SKM-1 treated with dmso at 0.1 percent for 144 hours (cell line): ENCODE measurements around the gene DLG2.

Source experiments
- DNase-seq: peaks from one replicate; lab custom pipeline; 2025; ENCODE audit not compliant: unreplicated experiment; lab: John Stamatoyannopoulos, UW

The DLG2 gene

DNA sequence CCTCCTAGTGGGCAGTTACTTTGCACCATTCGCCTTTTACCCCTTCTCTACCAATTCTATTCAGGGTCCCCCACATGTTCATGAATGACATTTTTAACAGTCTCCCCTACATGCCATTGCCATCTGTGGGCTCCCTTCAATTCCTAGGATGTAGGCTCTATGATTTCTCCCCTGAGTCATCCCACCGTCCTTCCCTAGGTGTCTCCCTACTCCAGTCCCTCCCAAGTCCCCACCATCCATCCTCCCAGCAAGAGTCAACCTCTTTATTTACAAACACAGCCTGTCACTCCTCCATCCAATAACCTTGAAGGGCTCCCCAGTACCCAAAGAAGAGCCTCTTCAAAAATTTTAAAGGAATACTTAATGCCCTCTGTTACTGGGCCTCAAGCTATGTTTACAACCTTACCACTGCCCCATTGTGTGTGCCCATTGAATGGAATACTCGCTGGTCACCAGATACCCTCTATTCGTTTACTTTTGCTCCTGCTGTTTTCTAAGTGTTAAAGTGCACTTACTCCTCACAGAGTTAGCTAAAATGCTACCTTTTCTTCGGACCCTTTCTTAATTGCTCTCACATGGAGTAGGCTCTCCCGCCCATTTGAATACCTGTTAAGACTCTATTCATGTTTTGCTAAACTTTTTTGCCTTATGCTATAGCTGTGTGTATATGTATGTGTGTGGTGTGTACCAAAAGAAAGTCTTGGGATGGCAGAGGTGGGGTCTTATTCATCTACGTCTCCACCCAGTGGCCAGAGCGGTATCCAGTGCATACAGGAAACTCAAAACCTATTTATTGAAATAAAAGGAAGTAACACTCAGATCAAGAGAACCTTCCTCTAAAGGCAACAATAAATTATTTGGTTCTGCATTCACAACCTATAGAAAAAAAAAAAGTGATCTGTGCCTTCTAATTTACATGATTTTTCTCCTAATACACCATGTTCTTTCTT lies 2105.2 kb downstream of the DLG2 start:
- no peak for DNase-seq

DNA sequence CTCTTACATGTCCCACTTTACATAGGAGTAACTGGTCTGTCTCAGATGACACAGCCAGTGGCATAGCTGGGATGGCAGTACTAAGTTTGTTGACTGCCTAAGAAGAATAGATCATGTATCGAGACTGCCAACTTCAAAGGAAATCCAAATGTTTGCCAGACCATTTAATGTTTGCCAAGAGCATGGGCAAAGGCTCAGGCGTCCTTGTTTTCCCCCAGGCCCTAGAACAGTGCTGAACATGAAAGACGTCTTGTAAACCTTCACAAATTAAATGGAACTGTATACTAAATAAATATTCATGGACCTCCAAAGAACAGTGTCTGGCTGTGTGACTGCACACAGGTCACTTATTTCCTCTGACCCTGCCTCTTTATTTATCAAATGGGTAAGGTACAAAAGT lies 2106.3 kb downstream of the DLG2 start:
- DNase-seq, result no peak

DNA sequence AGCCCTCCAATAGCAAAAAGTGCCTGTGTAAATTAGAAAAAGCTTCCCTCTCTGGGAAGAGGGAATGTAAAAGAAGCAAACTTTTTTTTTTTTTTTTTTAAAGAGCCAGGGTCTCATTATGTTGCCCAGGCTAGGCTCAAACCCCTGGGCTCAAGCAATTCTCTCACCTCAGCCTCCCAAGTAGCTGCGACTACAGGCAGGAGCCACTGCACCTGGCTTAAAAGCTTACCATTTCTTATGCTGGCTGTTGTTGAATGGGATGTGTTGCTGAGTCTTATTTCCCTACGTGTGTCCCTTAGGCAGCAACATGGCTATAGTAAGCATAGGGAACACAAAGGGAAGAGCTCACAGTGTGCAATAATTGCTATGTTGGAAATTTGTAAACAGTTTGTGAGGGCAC lies 2115.5 kb downstream of the DLG2 start:
- no peak for DNase-seq

DNA sequence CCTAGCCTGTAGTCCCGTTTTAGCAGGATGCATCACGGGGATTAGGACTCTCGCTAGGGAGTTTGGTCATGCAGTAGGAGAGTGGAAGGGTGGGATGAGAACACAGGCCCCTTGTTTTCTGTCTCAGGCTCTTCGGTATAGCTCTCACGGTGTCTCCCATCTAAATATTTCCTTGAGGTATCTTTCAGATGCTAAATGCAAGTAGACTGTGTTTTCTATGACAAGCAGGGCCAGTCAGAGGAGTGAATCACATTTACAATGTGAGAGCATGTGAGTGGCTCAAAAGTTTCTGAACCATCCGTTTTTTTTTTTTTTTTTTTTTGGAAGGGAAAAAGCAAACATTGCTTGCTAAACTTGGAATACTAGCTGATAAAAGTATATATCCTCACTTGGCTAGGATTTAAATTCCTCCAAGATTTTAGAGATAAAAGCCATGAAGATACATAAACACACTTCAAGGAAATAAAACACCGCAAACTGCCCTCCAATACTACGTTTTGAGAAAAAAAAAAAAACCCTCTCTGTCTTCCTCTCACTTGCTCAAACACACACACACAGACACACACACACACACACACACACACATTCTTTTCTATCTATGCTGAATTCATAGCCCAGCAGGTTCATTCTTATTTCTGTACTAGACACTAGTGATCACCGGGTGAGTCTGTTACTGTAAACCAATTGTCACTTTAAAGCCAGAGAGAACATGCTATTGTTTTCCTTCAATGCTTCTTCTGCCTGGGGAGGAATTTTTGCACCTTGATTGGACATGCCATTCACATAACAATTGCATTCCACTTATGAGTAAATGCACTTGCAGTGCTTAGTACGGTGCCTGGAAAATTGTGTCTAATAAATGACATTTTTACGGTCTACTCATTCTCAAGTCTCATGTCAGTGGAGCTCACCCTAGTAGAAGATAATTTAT lies 2116.3 kb downstream of the DLG2 start:
- no peak for DNase-seq

DNA sequence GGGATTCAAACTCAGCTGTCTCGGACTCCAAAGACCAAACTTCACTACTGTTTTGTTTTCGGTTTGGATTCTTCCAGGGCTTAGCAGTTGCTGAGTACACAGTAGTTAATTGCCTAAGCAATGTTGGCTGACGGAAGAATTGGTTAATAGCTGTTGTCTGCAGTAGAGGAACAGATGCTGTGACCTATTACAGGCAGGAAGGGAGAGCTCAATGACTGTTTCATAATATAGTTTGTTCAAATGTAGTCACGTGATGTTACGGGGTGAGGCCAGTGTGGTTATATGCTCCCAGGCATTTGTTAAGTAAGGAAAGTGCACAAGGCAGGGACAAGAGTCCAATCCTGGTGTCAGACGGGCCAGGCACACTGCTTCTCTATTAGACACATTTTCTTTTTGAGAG lies 2118.3 kb downstream of the DLG2 start:
- peak; percentile 83 for DNase-seq

DNA sequence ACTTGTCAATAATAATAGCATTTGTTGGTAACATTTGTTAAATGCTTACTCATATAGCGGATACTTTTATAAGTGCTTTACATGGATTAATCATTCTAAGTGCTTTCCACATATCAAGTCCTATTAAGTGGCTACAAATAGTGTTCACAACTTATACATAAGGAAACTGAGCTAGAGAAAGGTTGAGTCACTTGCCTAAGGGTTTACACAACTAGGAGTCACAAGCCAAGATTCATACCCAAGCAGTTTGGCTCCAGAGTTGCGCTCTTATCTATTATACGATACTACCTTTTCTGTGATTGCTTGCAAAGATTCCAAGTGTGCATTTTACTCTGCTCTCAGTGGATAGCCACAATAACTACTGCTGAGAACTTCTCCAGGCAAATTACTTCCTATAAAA lies 2125.1 kb downstream of the DLG2 start:
- DNase-seq, result no peak

DNA sequence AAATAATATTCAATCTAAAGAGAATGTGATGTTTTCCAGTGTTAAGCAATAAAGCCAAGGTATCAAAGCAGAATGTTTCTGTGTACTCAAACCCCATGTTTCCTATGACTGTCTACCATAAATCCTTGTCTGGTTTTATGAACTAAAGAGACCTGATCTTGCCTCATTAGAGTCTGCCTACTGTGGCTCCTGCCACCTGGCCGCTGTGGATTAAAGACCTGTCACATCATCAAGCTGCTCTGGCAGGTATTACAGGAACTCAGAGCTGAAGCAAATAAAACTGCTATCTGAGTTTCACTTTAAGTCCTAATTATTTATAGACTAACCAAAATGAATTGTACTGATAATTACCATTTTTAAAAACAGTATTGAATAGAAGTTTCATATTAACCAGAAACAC lies 2133.2 kb downstream of the DLG2 start:
- no peak for DNase-seq

DNA sequence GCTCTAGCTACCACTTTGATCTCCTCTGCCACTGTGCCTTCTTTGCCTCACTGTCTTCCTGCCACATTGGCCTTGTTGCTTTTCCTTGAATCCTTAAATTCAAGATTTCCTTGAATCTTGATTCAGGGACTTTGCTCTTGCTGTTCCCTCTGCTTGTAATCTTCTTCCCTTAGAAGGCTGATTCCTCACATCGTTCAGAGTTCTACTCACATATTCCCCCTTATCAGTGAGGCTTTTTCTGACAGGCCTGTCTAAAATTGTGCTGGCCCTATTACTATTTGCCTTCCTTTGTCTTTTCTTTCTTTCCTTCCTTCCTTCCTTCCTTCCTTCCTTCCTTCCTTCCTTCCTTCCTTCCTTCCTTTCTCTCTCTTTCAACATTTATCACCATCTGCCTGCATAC lies 2134.1 kb downstream of the DLG2 start:
- DNase-seq, result no peak

DNA sequence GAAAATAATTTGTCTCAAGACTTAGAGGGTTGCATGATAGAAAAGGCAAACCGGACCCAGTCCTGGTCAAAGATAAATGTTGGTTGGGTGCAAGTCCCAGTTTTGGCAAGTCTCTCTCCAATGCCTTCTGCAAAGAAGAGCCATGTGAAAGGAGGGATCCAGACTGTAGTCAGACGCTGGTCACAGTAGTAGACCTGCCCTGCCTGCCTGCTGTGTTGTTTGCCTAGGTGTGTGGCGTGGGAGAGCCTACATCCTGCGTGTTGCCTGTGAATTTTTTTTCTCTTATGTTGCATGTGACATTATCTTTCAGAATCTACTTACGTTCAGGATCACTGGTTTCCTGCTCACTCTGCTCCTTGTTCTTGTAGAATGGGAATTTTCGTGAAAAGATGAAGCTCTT lies 2143.3 kb downstream of the DLG2 start:
- DNase-seq, result no peak

DNA sequence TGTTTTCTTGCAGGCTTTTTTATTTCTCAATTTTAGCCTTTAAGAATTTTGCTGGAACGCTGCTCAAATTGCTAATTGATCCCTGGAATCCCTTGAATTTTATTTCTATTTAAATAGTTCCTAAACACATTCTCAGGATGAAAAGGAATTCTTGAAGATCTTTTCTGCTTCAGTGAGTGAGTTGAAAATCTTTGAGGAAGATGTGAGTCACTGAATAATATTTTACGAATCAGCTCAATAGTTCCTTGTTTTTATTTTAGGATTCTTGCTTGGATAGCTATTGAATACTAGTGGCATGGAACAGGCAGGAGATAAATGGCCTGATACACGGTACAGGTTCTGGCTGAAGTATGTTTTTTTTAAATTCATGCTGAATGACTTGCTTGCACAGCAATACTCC lies 2146.3 kb downstream of the DLG2 start:
- no peak for DNase-seq

DNA sequence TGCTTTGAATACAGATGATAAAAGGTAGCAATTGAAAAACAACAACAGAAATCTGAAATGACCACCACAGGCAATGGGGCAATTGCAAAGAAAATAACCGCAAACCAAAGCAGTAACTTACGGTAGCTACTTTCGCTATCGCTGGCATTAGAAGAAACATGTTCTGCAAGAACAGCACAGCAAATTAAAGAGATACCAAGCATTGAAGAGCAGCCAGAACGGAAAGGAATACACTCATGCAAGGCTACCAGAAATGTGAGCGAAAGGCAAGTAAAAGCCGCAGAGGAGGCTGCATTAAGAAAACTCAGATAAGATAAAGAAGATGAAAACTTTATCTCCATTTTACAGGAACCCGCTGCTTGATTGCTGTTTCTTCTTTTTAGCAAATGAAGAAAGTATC lies 2146.9 kb downstream of the DLG2 start:
- DNase-seq, result no peak

DNA sequence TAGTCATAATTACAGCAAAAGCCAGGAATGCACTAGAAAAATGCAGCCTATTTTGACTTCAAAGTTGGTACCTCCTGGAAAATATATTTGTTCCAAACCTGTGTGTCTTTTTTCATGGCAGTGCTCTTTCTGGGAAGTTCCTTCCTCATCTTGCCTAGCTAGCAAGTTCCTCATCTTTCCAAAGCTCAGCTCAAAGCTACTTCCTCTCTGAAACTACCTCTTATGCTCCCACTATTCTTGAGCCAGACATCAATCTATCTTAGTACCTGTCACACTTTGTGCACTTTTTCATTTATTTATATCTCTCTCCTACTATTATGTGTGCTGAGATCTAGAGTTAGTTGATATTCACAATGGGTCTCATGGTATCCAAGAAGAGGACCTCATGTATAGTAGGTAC lies 2149.4 kb downstream of the DLG2 start:
- peak; percentile 69 for DNase-seq

DNA sequence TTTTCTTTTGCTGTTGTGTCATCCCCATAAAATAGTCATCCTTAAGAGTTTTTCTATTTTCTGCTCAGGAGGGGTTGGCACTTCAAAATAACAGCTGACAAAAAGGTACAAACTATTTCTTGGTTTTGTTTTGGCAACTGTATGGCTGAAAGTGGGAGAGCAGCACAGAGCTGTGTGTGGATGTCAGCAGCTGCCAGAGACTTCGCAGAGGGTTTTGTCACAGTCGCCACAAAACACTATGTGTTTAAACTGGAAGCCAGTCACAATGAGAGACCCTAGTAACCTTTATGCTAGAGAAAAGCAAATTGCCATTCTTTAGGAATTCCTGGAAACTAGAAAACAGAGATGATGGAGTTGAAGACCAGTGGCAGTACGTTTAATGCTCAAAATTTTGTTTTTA lies 2151.4 kb downstream of the DLG2 start:
- no peak for DNase-seq

DNA sequence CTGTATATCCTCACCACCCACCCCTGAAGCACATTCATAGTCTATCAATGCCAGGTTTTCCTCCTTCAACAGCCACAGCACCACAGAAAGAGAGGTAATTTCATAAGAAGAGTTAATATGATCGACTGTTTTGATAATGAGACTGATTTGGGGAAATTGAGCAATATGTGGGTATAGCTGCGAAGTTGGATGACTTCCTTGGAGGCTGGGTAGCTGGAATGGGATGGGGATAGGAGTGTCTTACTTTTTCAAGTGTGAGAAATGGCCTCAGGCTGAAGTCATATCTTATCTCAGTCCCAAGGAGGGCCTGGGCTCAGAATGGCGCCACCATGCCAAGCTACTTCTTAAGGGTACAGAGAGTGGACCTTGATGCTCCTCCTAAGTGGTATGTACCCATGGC lies 2153.4 kb downstream of the DLG2 start:
- DNase-seq, result no peak

DNA sequence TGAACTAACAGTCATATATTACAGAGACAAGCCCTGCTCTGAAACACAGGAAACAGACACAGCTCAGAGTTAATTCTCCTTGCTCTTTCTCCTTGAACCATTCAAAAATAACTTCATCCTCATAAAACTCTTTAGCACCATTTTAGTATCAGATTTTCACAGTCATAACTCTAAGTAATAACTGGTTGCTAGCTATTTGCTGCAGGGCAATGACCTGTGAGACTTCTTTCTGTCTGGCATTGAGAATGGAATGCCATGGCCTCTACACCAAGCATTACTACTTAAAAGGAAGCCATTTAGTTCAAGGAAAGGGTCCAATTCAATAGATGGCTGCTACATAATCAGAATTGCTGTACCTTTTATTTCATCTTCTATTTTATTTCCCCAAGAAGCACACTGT lies 2154.3 kb downstream of the DLG2 start:
- DNase-seq, result no peak

DNA sequence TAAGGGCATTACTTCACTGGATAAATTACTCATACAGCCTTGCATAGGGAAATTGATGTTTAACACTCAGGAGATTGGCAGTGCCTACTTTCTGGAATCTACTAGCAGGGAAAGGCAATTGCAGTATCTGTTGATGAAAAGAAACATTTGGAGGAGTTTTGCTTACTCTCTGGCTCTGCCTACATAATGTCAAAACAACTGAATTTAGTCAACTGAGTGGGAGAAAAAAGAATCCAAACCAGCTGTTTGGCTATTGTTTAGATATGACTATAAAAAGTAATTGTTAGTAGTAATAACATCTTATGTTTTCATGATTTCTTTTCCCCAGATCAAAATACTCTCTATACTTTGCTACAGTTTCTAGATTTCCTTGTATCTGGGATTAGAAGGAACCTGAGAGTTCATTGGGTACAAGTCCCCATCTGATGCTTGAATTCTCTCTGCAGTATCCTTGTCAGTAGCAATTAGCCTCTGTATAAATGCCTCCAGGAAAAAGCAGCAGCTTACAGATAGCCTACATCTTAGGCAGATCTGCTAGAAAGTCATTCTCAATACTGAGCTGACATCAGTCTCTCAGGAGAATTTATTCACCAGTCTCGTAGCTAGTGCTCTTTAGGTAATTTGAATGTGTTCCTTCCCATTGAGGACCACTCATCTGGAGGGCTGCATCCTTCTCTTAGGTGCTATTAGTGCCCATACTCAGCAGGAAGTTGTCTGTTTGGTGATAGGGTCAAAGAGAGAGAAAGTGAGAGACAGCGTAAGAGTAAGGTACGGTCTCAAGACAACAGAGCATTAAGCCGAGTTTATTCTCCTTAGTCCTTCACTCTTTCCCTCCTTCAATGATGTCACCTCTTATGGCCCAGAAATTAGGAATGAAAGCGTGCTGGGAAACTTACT lies 2155.1 kb downstream of the DLG2 start:
- DNase-seq, result no peak

DNA sequence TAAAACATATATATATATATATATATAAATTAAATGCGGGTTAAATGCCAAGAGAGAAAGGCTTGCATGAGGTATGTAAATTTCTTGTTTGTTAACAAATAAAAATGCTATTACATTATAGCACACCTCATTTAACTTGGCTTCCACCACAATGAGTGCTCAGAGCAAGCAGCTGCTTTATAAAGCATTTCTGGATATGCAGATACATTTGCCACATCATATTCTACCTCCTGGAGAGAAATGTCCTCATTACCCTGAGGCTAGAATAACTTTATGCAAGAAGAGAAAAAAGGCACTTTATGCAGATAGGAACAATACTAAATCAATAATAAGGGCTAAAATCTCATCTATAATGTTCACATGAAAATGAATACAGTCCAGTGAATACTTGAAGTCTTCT lies 2159.3 kb downstream of the DLG2 start:
- DNase-seq, result no peak

DNA sequence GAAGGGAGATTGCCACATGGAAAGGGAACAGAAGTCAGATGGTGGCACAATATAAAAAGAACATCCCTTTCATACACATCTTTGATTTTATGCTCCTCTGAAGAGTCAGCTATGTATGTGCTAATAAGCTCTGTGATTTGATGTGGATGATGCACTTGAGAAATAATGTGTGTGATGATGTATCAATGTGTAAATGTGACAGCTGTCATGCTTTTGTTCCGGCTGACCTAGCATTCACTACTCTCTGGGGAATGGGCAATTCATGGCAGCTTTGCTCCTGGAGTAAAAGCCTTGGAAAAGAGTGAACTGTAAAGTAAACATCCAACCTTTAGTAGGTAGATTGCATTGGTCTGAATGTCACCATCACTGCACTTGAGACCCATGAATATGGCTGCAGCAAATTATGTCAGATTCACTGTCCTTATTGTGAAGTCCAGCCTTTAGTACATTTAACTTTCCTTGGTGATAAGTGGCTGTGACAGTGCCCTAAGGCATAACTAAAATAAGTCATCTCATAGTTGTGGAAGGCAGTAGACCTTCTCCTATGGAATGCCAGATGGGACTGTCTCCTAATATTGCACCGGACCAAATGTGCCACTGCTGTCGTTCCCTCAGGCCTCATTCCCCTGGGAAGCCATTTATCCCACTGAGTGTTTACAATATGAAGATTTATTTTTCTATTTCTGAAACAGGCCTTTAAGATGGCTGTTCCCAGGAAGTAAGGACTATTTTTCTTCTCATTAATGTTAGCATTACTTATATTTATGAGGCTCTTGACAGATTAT lies 2162.8 kb downstream of the DLG2 start:
- no peak for DNase-seq

DNA sequence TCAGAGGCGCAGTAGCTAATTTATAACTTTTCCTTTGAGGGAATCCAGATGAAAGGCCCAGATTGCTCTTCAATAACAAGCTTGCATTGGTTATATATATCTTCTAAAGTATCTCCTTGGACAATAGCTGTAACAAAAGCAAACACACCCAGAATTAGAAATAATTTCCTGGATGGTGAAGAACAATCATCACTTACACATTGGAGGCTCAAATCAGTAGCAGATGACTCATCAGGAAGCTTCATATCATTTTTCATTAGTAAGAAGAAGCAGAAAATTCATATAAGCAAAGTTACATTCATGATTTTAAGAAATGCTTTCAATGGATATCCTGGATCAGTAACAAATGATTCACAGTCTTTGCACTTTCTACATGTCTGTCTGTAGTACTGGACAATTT lies 2167.3 kb downstream of the DLG2 start:
- no peak for DNase-seq

DNA sequence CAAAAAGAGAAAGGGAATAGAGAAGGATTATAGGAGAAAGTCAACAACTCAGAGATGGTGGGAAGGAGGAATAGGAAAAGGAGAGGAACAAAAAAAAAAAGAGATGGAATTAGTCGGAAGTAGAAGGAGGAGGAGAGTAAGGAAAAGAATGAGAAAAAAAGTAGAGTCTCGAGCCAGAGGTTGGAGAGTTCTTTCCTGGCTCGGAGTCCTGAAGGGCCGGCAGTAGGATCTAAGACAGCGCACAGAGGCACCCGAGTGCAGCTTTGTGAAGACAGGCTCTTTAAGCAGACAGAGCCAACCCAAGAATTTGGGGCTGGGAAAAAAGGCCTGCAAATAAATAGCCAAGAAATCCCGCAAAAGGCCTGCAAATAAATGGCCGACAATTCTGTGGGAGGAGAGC lies 2170.6 kb downstream of the DLG2 start:
- no peak for DNase-seq
